Memory B cell (primary cell): ENCODE data around the gene QRFP.
"Not testable (repeated sequence)": the region's sequence is repeated elsewhere in the genome, so short reads cannot be mapped to it uniquely, and the experiment has no call there.

Experiments
- ATAC-seq: fragments of 150-1000 bp; cut with Tn5 transposase; 2 replicates; pipeline ENCODE4 v1.10.0; 2021; ENCODE audit warnings: low read depth, mild to moderate bottlenecking, moderate library complexity
- DNase-seq, 2 donors: peaks; one replicate each; pipeline ENCODE4 v3.0.0; 2022; ENCODE audit warnings: low spot score in 2 of 2
- H3K27ac Mint-ChIP-seq: one replicate; pipeline ENCODE4 v1.8.0; 2022; ENCODE audit warnings: mild to moderate bottlenecking, moderate library complexity, mixed read lengths
- H3K27me3 Mint-ChIP-seq: one replicate; pipeline ENCODE4 v1.8.0; 2022; ENCODE audit warnings: mixed read lengths
- H3K36me3 Mint-ChIP-seq: one replicate; pipeline ENCODE4 v1.8.0; 2022; ENCODE audit warnings: mild to moderate bottlenecking, mixed read lengths
- H3K4me1 Mint-ChIP-seq: one replicate; pipeline ENCODE4 v1.8.0; 2022; ENCODE audit warnings: mixed read lengths
- H3K4me3 Mint-ChIP-seq: one replicate; pipeline ENCODE4 v1.8.0; 2022; ENCODE audit warnings: mild to moderate bottlenecking, moderate library complexity, mixed read lengths
- H3K9me3 Mint-ChIP-seq: one replicate; pipeline ENCODE4 v1.8.0; 2022; ENCODE audit warnings: mixed read lengths

Gene QRFP

GRCh38 chr9:130861372-130862180 is 35.0 kb downstream of the QRFP start:
- ATAC-seq (no peak), DNase-seq (no peak)
- Mint-ChIP-seq H3K4me1 (peaks cover 4% of the 10 kb centered on the region), H3K27me3 (no peaks in the 10 kb centered on the region), H3K27ac (no peak overlapping the region), H3K4me3 (no peak overlapping the region), H3K9me3 (no peaks in the 10 kb centered on the region), H3K36me3 (peaks cover 9% of the 10 kb centered on the region)

GRCh38 chr9:130860458-130861316 is 35.9 kb downstream of the QRFP start:
- H3K36me3 Mint-ChIP-seq: peaks cover 6% of the 10 kb centered on the region
- ATAC-seq: no peak
- H3K4me3 Mint-ChIP-seq: no peak overlapping the region
- DNase-seq: no peak
- H3K9me3 Mint-ChIP-seq: no peaks in the 10 kb centered on the region
- no peaks in the 10 kb centered on the region for H3K4me1 Mint-ChIP-seq
- H3K27ac Mint-ChIP-seq: no peak overlapping the region
- H3K27me3 Mint-ChIP-seq: no peaks in the 10 kb centered on the region

GRCh38 chr9:130858739-130859705 is 37.6 kb downstream of the QRFP start:
- Mint-ChIP-seq H3K9me3 (no peaks in the 10 kb centered on the region), H3K36me3 (peaks cover 7% of the 10 kb centered on the region), H3K4me1 (no peaks in the 10 kb centered on the region), H3K27ac (no peak overlapping the region), H3K4me3 (no peak overlapping the region), H3K27me3 (no peaks in the 10 kb centered on the region)
- DNase-seq (no peak), ATAC-seq (no peak)

- no peak for DNase-seq
- ATAC-seq: no peak
- Mint-ChIP-seq H3K27ac (no peak overlapping the region), H3K36me3 (peaks cover 7% of the 10 kb centered on the region), H3K9me3 (no peaks in the 10 kb centered on the region), H3K4me3 (no peak overlapping the region), H3K27me3 (no peaks in the 10 kb centered on the region), H3K4me1 (no peaks in the 10 kb centered on the region)
These were observed 38.5 kb downstream of the QRFP start for GRCh38 chr9:130857864-130858738.

DNA sequence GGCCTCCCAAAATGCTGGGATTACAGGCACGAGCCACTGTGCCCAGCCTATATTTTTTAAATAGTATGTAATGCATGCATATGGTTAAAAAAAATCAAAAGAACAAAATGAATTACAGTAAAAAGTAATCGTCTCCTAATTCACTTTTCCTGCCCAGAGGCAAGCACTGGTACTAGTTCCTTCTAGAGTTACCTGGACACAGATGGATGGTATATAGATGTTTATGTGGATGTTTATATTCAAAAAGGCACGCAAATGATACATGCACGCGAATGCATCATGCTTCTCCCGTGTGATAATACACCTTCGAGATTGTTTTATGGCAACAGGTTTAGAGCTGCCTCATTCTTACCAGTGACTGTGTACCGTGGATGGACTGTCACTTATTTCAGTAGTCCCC is 40.1 kb downstream of the QRFP start:
- Mint-ChIP-seq H3K9me3 (no peaks in the 10 kb centered on the region), H3K36me3 (peaks cover 6% of the 10 kb centered on the region), H3K27me3 (no peaks in the 10 kb centered on the region), H3K27ac (no peak overlapping the region), H3K4me1 (no peaks in the 10 kb centered on the region), H3K4me3 (no peak overlapping the region)
- no peak for ATAC-seq
- DNase-seq: no peak

- Mint-ChIP-seq H3K27ac (no peak overlapping the region), H3K9me3 (no peaks in the 10 kb centered on the region), H3K4me1 (peaks cover 2% of the 10 kb centered on the region), H3K27me3 (no peaks in the 10 kb centered on the region), H3K36me3 (peaks cover 6% of the 10 kb centered on the region), H3K4me3 (no peak overlapping the region)
- DNase-seq (no peak), ATAC-seq (no peak)
These were observed 41.8 kb downstream of the QRFP start for GRCh38 chr9:130854835-130855234.

- Mint-ChIP-seq H3K9me3 (no peaks in the 10 kb centered on the region), H3K27ac (no peak overlapping the region), H3K27me3 (no peaks in the 10 kb centered on the region), H3K4me3 (no peak overlapping the region), H3K4me1 (peaks cover 3% of the 10 kb centered on the region), H3K36me3 (peaks cover 6% of the 10 kb centered on the region)
- ATAC-seq (no peak), DNase-seq (no peak)
These were observed 42.5 kb downstream of the QRFP start for GRCh38 chr9:130854092-130854491.

DNA sequence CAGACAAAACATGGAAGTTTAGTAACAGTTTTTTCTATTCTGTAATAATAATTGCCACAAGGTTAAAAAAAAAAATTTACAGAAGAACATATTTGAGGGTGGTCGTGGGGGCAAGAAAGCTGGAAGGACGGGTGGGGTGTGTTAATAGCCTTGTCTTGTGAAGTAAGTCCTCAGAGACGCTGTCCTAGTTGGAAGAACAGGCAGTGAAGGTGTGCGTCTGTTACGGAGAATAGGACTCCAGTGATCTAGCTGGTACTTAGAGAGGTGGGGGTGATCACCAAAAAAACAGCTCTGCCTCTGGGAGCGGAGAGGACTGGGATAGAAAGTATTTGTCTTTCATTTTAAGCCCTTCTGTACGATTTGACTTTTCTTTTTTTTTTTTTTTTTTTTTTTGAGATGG is 43.8 kb downstream of the QRFP start:
- Mint-ChIP-seq H3K27me3 (no peaks in the 10 kb centered on the region), H3K36me3 (peaks cover 6% of the 10 kb centered on the region), H3K4me3 (no peak overlapping the region), H3K9me3 (no peaks in the 10 kb centered on the region), H3K27ac (no peak overlapping the region), H3K4me1 (peaks cover 3% of the 10 kb centered on the region)
- ATAC-seq: no peak
- DNase-seq: no peak

- DNase-seq (no peak), ATAC-seq (no peak)
- no peaks in the 10 kb centered on the region for H3K27me3 Mint-ChIP-seq
- no peaks in the 10 kb centered on the region for H3K9me3 Mint-ChIP-seq
- H3K27ac Mint-ChIP-seq: no peak overlapping the region
- H3K36me3 Mint-ChIP-seq: no peaks in the 10 kb centered on the region
- H3K4me3 Mint-ChIP-seq: no peak overlapping the region
- H3K4me1 Mint-ChIP-seq: peaks cover 3% of the 10 kb centered on the region
These were observed 47.3 kb downstream of the QRFP start for GRCh38 chr9:130849356-130849755.

GRCh38 chr9:130848514-130848913 is 48.1 kb downstream of the QRFP start:
- H3K4me1 Mint-ChIP-seq, H3K4me3 Mint-ChIP-seq, H3K36me3 Mint-ChIP-seq, ATAC-seq, DNase-seq, H3K9me3 Mint-ChIP-seq, H3K27me3 Mint-ChIP-seq, H3K27ac Mint-ChIP-seq: not testable (repeated sequence)

- DNase-seq (no peak), ATAC-seq (no peak)
- H3K27ac Mint-ChIP-seq: no peak overlapping the region
These were observed 49.0 kb downstream of the QRFP start for GRCh38 chr9:130847306-130848217.

GRCh38 chr9:130846487-130847305 is 49.9 kb downstream of the QRFP start:
- Mint-ChIP-seq H3K4me1 (peaks cover 15% of the 10 kb centered on the region), H3K27ac (no peak overlapping the region), H3K4me3 (no peak overlapping the region), H3K27me3 (no peaks in the 10 kb centered on the region), H3K36me3 (no peaks in the 10 kb centered on the region), H3K9me3 (no peaks in the 10 kb centered on the region)
- DNase-seq: no peak
- no peak for ATAC-seq

More at GRCh38 chr9:130847306-130848217, 49.0 kb downstream of the QRFP start:
- no peaks in the 10 kb centered on the region for H3K9me3 Mint-ChIP-seq
- H3K4me3 Mint-ChIP-seq: no peak overlapping the region
- H3K27me3 Mint-ChIP-seq: no peaks in the 10 kb centered on the region
- peaks cover 10% of the 10 kb centered on the region for H3K4me1 Mint-ChIP-seq
- H3K36me3 Mint-ChIP-seq: no peaks in the 10 kb centered on the region
